K562 (cell line): ENCODE measurements around the gene CLCNKB. TPM values are rescaled to one million over a fixed set of nuclear protein-coding genes. Genes with fewer than 3 reads are reported as not detected.

ENCODE experiments used
- CHD1 ChIP-seq: fragments of 200-600 bp; sonication (generic); IDR thresholded peaks from one replicate; pipeline ENCODE4 v1.6.1; 2012; ENCODE audit warnings: mild to moderate bottlenecking, moderate library complexity, low read length, inconsistent platforms
- CREBBP ChIP-seq: IDR thresholded peaks from one replicate; pipeline ENCODE4 v1.6.1; 2012; ENCODE audit warnings: low read depth, mild to moderate bottlenecking, control low read depth, inconsistent platforms, low read length
- DMBX1 ChIP-seq: fragments of 250-450 bp; sonication (Bioruptor Pico); IDR thresholded peaks from 2 replicates; pipeline ENCODE4 v1.8.0; 2022; ENCODE audit warnings: inconsistent platforms, mild to moderate bottlenecking, moderate library complexity, borderline replicate concordance
- E2F4 ChIP-seq: sonication (generic); formaldehyde crosslinking; IDR thresholded peaks from 2 replicates; pipeline ENCODE4 v1.8.0; 2022; ENCODE audit warnings: mild to moderate bottlenecking, low read depth, missing genetic modification reagents
- ELF1 ChIP-seq: fragments of 200-800 bp; sonication (Bioruptor generic); IDR thresholded peaks from 2 replicates; pipeline ENCODE4 v1.6.1; 2016; ENCODE audit warnings: missing genetic modification characterization, missing compliant biosample characterization
- ELK3 ChIP-seq: fragments of 450-650 bp; formaldehyde crosslinking; IDR thresholded peaks from 2 replicates; pipeline ENCODE4 v1.4.0; 2020; ENCODE audit warnings: mild to moderate bottlenecking
- FOXK1 ChIP-seq: sonication (generic); formaldehyde crosslinking; IDR thresholded peaks from 2 replicates; pipeline ENCODE4 v1.8.0; 2022; ENCODE audit warnings: missing genetic modification reagents, mild to moderate bottlenecking, borderline replicate concordance
- HDAC2 ChIP-seq: fragments of 450-650 bp; IDR thresholded peaks from 2 replicates; pipeline ENCODE4 v1.6.1; 2016; ENCODE audit warnings: mild to moderate bottlenecking
- HMG20B ChIP-seq: fragments of 250-450 bp; sonication (Bioruptor Pico); IDR thresholded peaks from 2 replicates; pipeline ENCODE4 v1.5.0; 2021; ENCODE audit warnings: mild to moderate bottlenecking
- KAT7 ChIP-seq: sonication (generic); formaldehyde crosslinking; IDR thresholded peaks from 2 replicates; pipeline ENCODE4 v1.8.0; 2022; ENCODE audit warnings: missing genetic modification reagents, mild to moderate bottlenecking, borderline replicate concordance
- MTA3 ChIP-seq: fragments of 450-650 bp; formaldehyde crosslinking; IDR thresholded peaks from 2 replicates; pipeline ENCODE4 v1.6.1; 2017; ENCODE audit warnings: mild to moderate bottlenecking, borderline replicate concordance
- NCOA2 ChIP-seq, 2 experiments: fragments of 450-650 bp; IDR thresholded peaks; 2 replicates each; pipeline ENCODE4 v1.6.1; 2018; ENCODE audit warnings: mild to moderate bottlenecking in 2 of 2, moderate library complexity in 1 of 2; ENCODE audit not compliant: partially characterized antibody in 2 of 2
- NR3C1 ChIP-seq: sonication (generic); formaldehyde crosslinking; IDR thresholded peaks from 2 replicates; pipeline ENCODE4 v1.8.1; 2022; ENCODE audit warnings: missing genetic modification reagents
- RBM15 ChIP-seq: fragments of 200-400 bp; formaldehyde crosslinking; IDR thresholded peaks from 2 replicates; pipeline ENCODE4 v1.6.1; 2018; ENCODE audit warnings: mild to moderate bottlenecking, low read length, moderate library complexity; ENCODE audit not compliant: insufficient read depth
- SAFB2 ChIP-seq: fragments of 200-400 bp; formaldehyde crosslinking; IDR thresholded peaks from 2 replicates; pipeline ENCODE4 v1.6.1; 2018; ENCODE audit warnings: borderline replicate concordance, low read length, low read depth, moderate library complexity; ENCODE audit not compliant: severe bottlenecking
- SAP30 ChIP-seq: fragments of 200-600 bp; sonication (generic); IDR thresholded peaks from 2 replicates; pipeline ENCODE4 v1.6.1; 2012; ENCODE audit warnings: borderline replicate concordance, low read depth, mild to moderate bottlenecking, moderate library complexity, low read length, control low read depth, inconsistent platforms; ENCODE audit not compliant: insufficient read depth, poor library complexity, severe bottlenecking
- SLC30A9 ChIP-seq: fragments of 250-450 bp; sonication (Bioruptor Pico); IDR thresholded peaks from 2 replicates; pipeline ENCODE4 v1.8.0; 2022; ENCODE audit warnings: mild to moderate bottlenecking, moderate library complexity
- SNIP1 ChIP-seq: fragments of 450-650 bp; IDR thresholded peaks from 2 replicates; pipeline ENCODE4 v1.7.1; 2017; ENCODE audit warnings: low read depth, mild to moderate bottlenecking
- U2AF1 ChIP-seq: fragments of 200-400 bp; formaldehyde crosslinking; optimal IDR thresholded peaks from 2 replicates; pipeline ENCODE3; 2017; ENCODE audit warnings: mild to moderate bottlenecking, low read depth, low read length, moderate library complexity
- U2AF2 ChIP-seq: fragments of 200-400 bp; formaldehyde crosslinking; optimal IDR thresholded peaks from 2 replicates; pipeline ENCODE3; 2017; ENCODE audit warnings: low read depth, mild to moderate bottlenecking, low read length
- ZBTB43 ChIP-seq: sonication (generic); formaldehyde crosslinking; IDR thresholded peaks from 2 replicates; pipeline ENCODE4 v1.8.0; 2023; ENCODE audit warnings: mild to moderate bottlenecking, missing genetic modification reagents
- ZC3H11A ChIP-seq: IDR thresholded peaks from 2 replicates; pipeline ENCODE4 v1.6.1; 2012; ENCODE audit warnings: low read depth, low read length, improper control_type of control experiment
- ZKSCAN8 ChIP-seq: fragments of 200-800 bp; sonication (Bioruptor generic); IDR thresholded peaks from 2 replicates; pipeline ENCODE4 v1.6.1; 2016; ENCODE audit warnings: missing genetic modification characterization, missing compliant biosample characterization
- ZNF253 ChIP-seq: fragments of 250-450 bp; sonication (Bioruptor Pico); conservative IDR thresholded peaks from 2 replicates; pipeline ENCODE4 v1.6.1; 2021; ENCODE audit warnings: mild to moderate bottlenecking
- ZNF507 ChIP-seq: conservative IDR thresholded peaks from 2 replicates; pipeline ENCODE4 v1.6.1; 2017; ENCODE audit warnings: missing genetic modification characterization, missing compliant biosample characterization
- polyA plus RNA-seq, 8 experiments: library from polyadenylated mRNA; depleted of rRNA in 4 of 8; stranded (reverse) in 5 of 8; unstranded in 3 of 8; fragments of >200 nt; fragmentation: Nextera tagmentation in 2 of 8; fragmentation: Illumina TruSeq in 1 of 8; extraction: Ambion mirVana in 2 of 8; extraction: Trizol in 1 of 8; gene quantifications; 2 replicates each; pipeline versions ENCODE4 v1.2.1 to v1.2.3, GENCODE V29; 2011 to 2014; ENCODE audit warnings: inconsistent platforms in 1 of 8, missing spikeins in 1 of 8
- total RNA-seq, 7 experiments: library from RNA; depleted of rRNA in 6 of 7; stranded (reverse); fragments of >200 nt in 6 of 7; fragmentation: Illumina TruSeq in 2 of 7; extraction: Trizol in 2 of 7; gene quantifications; 2 replicates each; pipeline versions ENCODE4 v1.2.1 to v1.2.3, GENCODE V29; 2011 to 2021; ENCODE audit warnings: low replicate concordance in 1 of 7

CLCNKB gene
- total and polyA plus RNA-seq, 9 of the 15 experiments (the other 6 are each of a cell fraction or from before 2014, with no cell fraction given) = 0.08 to 1.7 (median 0.64) TPM

- TF ChIP-seq NR3C1 = no peak
- no peak for TF ChIP-seq E2F4
- TF ChIP-seq U2AF1 = no peak
- TF ChIP-seq ZBTB43 (CRISPR knock-in tag) = no peak
- TF ChIP-seq FOXK1 (CRISPR knock-in tag) = no peak
- no peak for TF ChIP-seq CREBBP
- TF ChIP-seq ZNF253 (CRISPR knock-in tag) = no peak
- no peak for TF ChIP-seq SAFB2
- no peak for TF ChIP-seq NCOA2 (IDR thresholded peaks at IDR 0.05; ENCODE audit: partially characterized antibody in 2 of 2)
- no peak for TF ChIP-seq ELF1 (tag)
- no peak for TF ChIP-seq SLC30A9 (CRISPR knock-in tag)
- TF ChIP-seq ELK3 = no peak
- TF ChIP-seq SNIP1 = no peak
- TF ChIP-seq SAP30 = no peak
- TF ChIP-seq ZKSCAN8 (CRISPR knock-in tag) = no peak
- TF ChIP-seq DMBX1 (CRISPR knock-in tag) = no peak
- no peak for TF ChIP-seq CHD1
- no peak for TF ChIP-seq ZNF507 (tag)
- no peak for TF ChIP-seq KAT7 (CRISPR knock-in tag)
- TF ChIP-seq HMG20B = no peak
- no peak for TF ChIP-seq U2AF2
- no peak for TF ChIP-seq HDAC2
- no peak for TF ChIP-seq ZC3H11A
- no peak for TF ChIP-seq MTA3
- TF ChIP-seq RBM15 = no peak
Observed at GRCh38 chr1:16067127-16067768, 23.7 kb downstream of the CLCNKB start (continued).
